AG10803 (cell line): Measurements from ENCODE around the gene SEC16A.
"Not testable (repeated sequence)": the region's sequence is repeated elsewhere in the genome, so short reads cannot be mapped to it uniquely, and the experiment has no call there.

Experiments used
- DNase-seq: peaks from one replicate; pipeline ENCODE4 v3.0.0; 2010; ENCODE audit warnings: low read depth
- H3K4me3 ChIP-seq: 2 replicates; pipeline ENCODE4 v1.5.1; 2011; ENCODE audit warnings: mild to moderate bottlenecking, low read length, control low read depth
- CTCF ChIP-seq: conservative IDR thresholded peaks from 2 replicates; pipeline ENCODE4 v1.5.1; 2011; ENCODE audit warnings: mild to moderate bottlenecking, low read length, control low read depth, inconsistent platforms

Gene SEC16A

GRCh38 chr9:136431782-136432350, 51.0 kb downstream of the SEC16A start:
- DNase-seq = no peak
- TF ChIP-seq CTCF = no peak
- no peak overlapping the region for H3K4me3 ChIP-seq

GRCh38 chr9:136430588-136431234, 52.1 kb downstream of the SEC16A start:
- no peak for TF ChIP-seq CTCF
- DNase-seq = no peak
- H3K4me3 ChIP-seq = no peak overlapping the region

GRCh38 chr9:136429683-136430491, 53.0 kb downstream of the SEC16A start:
- no peak for TF ChIP-seq CTCF
- no peak for DNase-seq

GRCh38 chr9:136429075-136429628, 53.7 kb downstream of the SEC16A start:
- no peak for DNase-seq
- TF ChIP-seq CTCF = no peak

More at GRCh38 chr9:136429683-136430491, 53.0 kb downstream of the SEC16A start:
- no peak overlapping the region for H3K4me3 ChIP-seq

GRCh38 chr9:136426787-136427186, 56.1 kb downstream of the SEC16A start:
- no peak overlapping the region for H3K4me3 ChIP-seq
- DNase-seq = no peak
- TF ChIP-seq CTCF = no peak

More at GRCh38 chr9:136429075-136429628, 53.7 kb downstream of the SEC16A start:
- no peak overlapping the region for H3K4me3 ChIP-seq

- not testable (repeated sequence) for H3K4me3 ChIP-seq, DNase-seq
Measured at GRCh38 chr9:136425367-136425766, 57.5 kb downstream of the SEC16A start.

GRCh38 chr9:136424750-136425362, 58.0 kb downstream of the SEC16A start:
- no peak for TF ChIP-seq CTCF
- no peak overlapping the region for H3K4me3 ChIP-seq
- DNase-seq = no peak
